ENCODE data around the gene SERTAD3. TPM values are rescaled to one million over a fixed set of nuclear protein-coding genes. Genes with fewer than 3 reads are reported as not detected.

The SERTAD3 gene
- total and polyA plus RNA-seq, 2 of the 8 experiments (the other 6 are each of a cell fraction or from before 2014, with no cell fraction given): 15.1 to 32.1 TPM

DNA sequence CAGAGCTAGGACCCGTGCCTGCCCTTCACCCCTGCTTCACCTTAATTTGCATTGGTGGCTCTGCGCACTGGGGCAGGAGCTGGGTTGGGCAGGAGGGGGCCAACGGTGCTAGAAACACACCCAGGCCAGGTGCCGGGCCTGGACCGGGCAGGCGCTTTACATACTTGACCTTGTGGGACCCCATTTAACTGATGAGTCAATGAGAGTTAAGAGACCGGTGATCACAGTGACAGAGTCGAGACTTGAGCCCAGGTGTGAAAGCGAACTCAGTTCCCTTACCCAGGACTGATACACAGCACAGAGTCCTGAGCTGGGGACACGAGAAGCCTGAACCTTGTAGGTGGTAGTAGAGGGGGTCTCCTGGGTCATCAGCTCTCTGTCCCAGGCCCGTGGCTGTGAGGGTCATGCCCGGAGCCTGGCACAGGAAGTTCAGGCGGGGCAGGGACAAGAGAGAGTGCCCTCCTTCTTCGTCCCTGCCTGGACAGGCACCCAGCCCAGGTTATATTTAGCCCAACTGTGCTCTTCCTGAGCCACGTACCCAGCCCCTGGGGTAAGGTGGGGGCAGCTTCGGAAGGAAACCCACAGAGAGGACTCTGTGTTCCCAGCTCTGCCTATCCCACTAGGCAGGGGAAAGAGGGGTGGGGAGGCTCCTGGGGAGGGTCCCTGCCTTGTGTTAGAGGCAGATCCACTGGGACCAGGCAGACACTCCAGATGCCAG is 32.9 kb downstream of the SERTAD3 start:
- no peak overlapping the region for H3K4me2 ChIP-seq (ENCODE audit: insufficient read depth in 1 of 2, low read depth in 2 of 2, low read length in 2 of 2)
- no peak overlapping the region for H3K27ac ChIP-seq (ENCODE audit: low read depth, low read length)
- peak overlapping the region; percentile 20 for H4K5ac ChIP-seq (ENCODE audit: insufficient read length, low read depth, low read length)
- H3K18ac ChIP-seq (ENCODE audit: extremely low read depth, low read length): peak overlapping the region; percentile 71
- ChIA-PET CTCF (ENCODE audit: partially characterized antibody) (interaction anchor here (0.7 to 5.1 kb wide), 6 partner anchors 8 to 119 kb away, joined by 3 to 41 read pairs (median 3); no protein-coding TSS in a partner anchor), POLR2A (ENCODE audit: partially characterized antibody) (interaction anchor here (1.0 to 6.4 kb wide), 10 partner anchors 7 to 45 kb away, joined by 3 to 27 read pairs (median 4); partner anchors contain the start of genes SERTAD1 and SERTAD3)
- H4K91ac ChIP-seq (replicated peaks; ENCODE audit: insufficient read length, low read length): peak overlapping the region; percentile 66
- peak overlapping the region; percentile 44; the same call in 1 of the 2 replicates for H2BK5ac ChIP-seq (ENCODE audit: low read depth, low read length)
- peaks cover 7 to 21% (median 13%) of the 10 kb centered on the region in 4 experiments for H3K4me1 ChIP-seq (replicated peaks in 1 of 4; ENCODE audit: control insufficient read depth in 3 of 4, insufficient read depth in 4 of 4, low read length in 3 of 4)
- peak overlapping the region; percentile 77; the same call in 1 of the 2 replicates for H2BK12ac ChIP-seq (ENCODE audit: low read depth, low read length)
- H2AFZ ChIP-seq (ENCODE audit: low read length): no peak overlapping the region
- no peaks in the 10 kb centered on the region for H3K23me2 ChIP-seq (ENCODE audit: low read depth, low read length)
- no peak overlapping the region for H3K14ac ChIP-seq (ENCODE audit: insufficient read length)
- H4K20me1 ChIP-seq (replicated peaks in 1 of 2; ENCODE audit: control insufficient read depth in 1 of 2, insufficient read depth in 2 of 2, low read length in 2 of 2): no peaks in the 10 kb centered on the region
- H3K9ac ChIP-seq (replicated peaks in 1 of 4; ENCODE audit: extremely low read depth in 1 of 4, low read depth in 3 of 4, low read length in 3 of 4): peak overlapping the region in 1 of 4 experiments; percentile 9; a peak in 1 of 7 replicates
- no peaks in the 10 kb centered on the region for H3K36me3 ChIP-seq (ENCODE audit: control insufficient read depth in 2 of 4, insufficient read depth in 4 of 4, low read length in 3 of 4)
- H2BK120ac ChIP-seq (replicated peaks; ENCODE audit: low read depth, low read length): no peak overlapping the region
- H3K9me3 ChIP-seq (ENCODE audit: insufficient read depth in 2 of 2, low read depth in 1 of 2, low read length in 1 of 2): no peaks in the 10 kb centered on the region
- no peaks in the 10 kb centered on the region for H3K79me1 ChIP-seq (ENCODE audit: low read depth, low read length)
- no peak overlapping the region for H4K8ac ChIP-seq (ENCODE audit: extremely low read depth, insufficient read depth, low read length)
- H3K23ac ChIP-seq (ENCODE audit: insufficient read length): no peak overlapping the region
- no peak for FAIRE-seq
- no peak for DNase-seq (ENCODE audit: low read depth in 1 of 2, low spot score in 2 of 2)
- no peak overlapping the region for H3K56ac ChIP-seq (replicated peaks; ENCODE audit: insufficient read length, low read depth, low read length)
- 0 out of 2 replicates have a peak overlapping the region, but pooled peaks have one; percentile 61 for H2BK20ac ChIP-seq (ENCODE audit: low read length)
- H3K79me2 ChIP-seq (ENCODE audit: control insufficient read depth in 1 of 2, insufficient read depth in 2 of 2, low read length in 2 of 2): no peaks in the 10 kb centered on the region
- H3K27me3 ChIP-seq (replicated peaks in 1 of 4; ENCODE audit: control insufficient read depth in 3 of 4, extremely low read depth in 1 of 4, insufficient read depth in 3 of 4, low read length in 3 of 4): no peaks in the 10 kb centered on the region
- peak overlapping the region; percentile 59 for H3K4ac ChIP-seq (replicated peaks; ENCODE audit: insufficient read length, low read depth, low read length)
- TF ChIP-seq CEBPB (IDR thresholded peaks at IDR 0.05; ENCODE audit: low read depth, low read length): no peak
- no peak for TF ChIP-seq HDAC2 (IDR thresholded peaks at IDR 0.05; ENCODE audit: borderline replicate concordance in 1 of 2, low read depth in 2 of 2, low read length in 2 of 2)
- no peak for TF ChIP-seq MAFK (IDR thresholded peaks at IDR 0.05; ENCODE audit: low read depth, low read length)
- no peak for TF ChIP-seq ASH2L (IDR thresholded peaks at IDR 0.05; ENCODE audit: low read length)
- TF ChIP-seq KDM5A (IDR thresholded peaks at IDR 0.05; ENCODE audit: low read length): no peak
- TF ChIP-seq SRF (IDR thresholded peaks at IDR 0.05; ENCODE audit: low read depth, low read length): no peak
- TF ChIP-seq RAD21 (IDR thresholded peaks at IDR 0.05 in 1 of 2, conservative IDR thresholded peaks at IDR 0.05 in 1 of 2; ENCODE audit: low read depth in 2 of 2, low read length in 2 of 2): no peak
- TF ChIP-seq, protein P1, sequence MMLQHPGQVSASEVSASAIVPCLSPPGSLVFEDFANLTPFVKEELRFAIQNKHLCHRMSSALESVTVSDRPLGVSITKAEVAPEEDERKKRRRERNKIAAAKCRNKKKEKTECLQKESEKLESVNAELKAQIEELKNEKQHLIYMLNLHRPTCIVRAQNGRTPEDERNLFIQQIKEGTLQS (IDR thresholded peaks at IDR 0.05; ENCODE audit: insufficient read depth, low read depth, low read length): no peak
- no peak for TF ChIP-seq RXRA (IDR thresholded peaks at IDR 0.05; ENCODE audit: insufficient read depth, low read depth, low read length)
- no peak for TF ChIP-seq CHD1 (IDR thresholded peaks at IDR 0.05; ENCODE audit: low read depth, low read length)
- TF ChIP-seq POLR2AphosphoS5 (IDR thresholded peaks at IDR 0.05; ENCODE audit: low read depth, low read length): no peak
- no peak overlapping the region for H3K4me3 ChIP-seq (ENCODE audit: extremely low read depth in 1 of 4, insufficient read depth in 2 of 4, low read depth in 3 of 4, low read length in 4 of 4)
- H2BK15ac ChIP-seq (ENCODE audit: low read length): peak overlapping the region; percentile 88; the same call in 1 of the 2 replicates
- peak overlapping the region; percentile 3; the same call in 1 of the 2 replicates for H2AK5ac ChIP-seq (ENCODE audit: low read depth, low read length)
- 85% methylated on average over 16 of the region's 16 CpGs; no CpG with 5 or more reads in 1 of the 2 experiments for WGBS, 2 experiments (ENCODE audit: extremely low coverage in 1 of 2, insufficient coverage in 1 of 2, insufficient read length in 1 of 2, insufficient replicate concordance in 2 of 2, low coverage in 1 of 2, low lambda C conversion rate in 2 of 2, missing lambda C conversion rate in 1 of 2)
